Tibial artery (tissue), 4 donors: ENCODE data around the gene DMRT2.
A peak's percentile ranks its signal among the peaks of the same experiment; 100 is the strongest.

Experiments
- DNase-seq, 2 donors: peaks; one replicate each; pipeline ENCODE4 v3.0.0-alpha.2; 2019
- H3K27ac ChIP-seq, 2 donors: fragments of 200-600 bp; sonication (generic) in 1 of 2; 1 replicate in 1 of 2; 2 replicates in 1 of 2; pipeline ENCODE4 v1.5.1; 2018 to 2019; ENCODE audit warnings: mild to moderate bottlenecking in 1 of 2
- H3K27me3 ChIP-seq, 2 donors: fragments of 200-600 bp; sonication (generic) in 1 of 2; one replicate each; pipeline versions ENCODE4 v1.5.1 to v1.6.0; 2016 to 2019
- H3K36me3 ChIP-seq, 3 donors: fragments of 200-600 bp; sonication (generic) in 2 of 3; one replicate each; pipeline ENCODE4 v1.5.1; 2016 to 2019; ENCODE audit warnings: mild to moderate bottlenecking in 2 of 3
- H3K4me1 ChIP-seq, 4 donors: fragments of 200-600 bp; sonication (generic) in 2 of 4; 1 replicate in 3 of 4; 2 replicates in 1 of 4; pipeline ENCODE4 v1.5.1; 2016 to 2019
- H3K4me3 ChIP-seq, 2 donors: fragments of 200-600 bp; sonication (generic) in 1 of 2; 1 replicate in 1 of 2; 2 replicates in 1 of 2; pipeline ENCODE4 v1.5.1; 2018 to 2019; ENCODE audit warnings: mild to moderate bottlenecking in 2 of 2
- H3K9me3 ChIP-seq, 3 donors: fragments of 200-600 bp; sonication (generic) in 1 of 3; one replicate each; pipeline ENCODE4 v1.5.1; 2016 to 2019
- CTCF ChIP-seq, 2 experiments: fragments of 200-600 bp in 1 of 2; fragments of 450-650 bp in 1 of 2; IDR thresholded peaks; one replicate each; pipeline ENCODE4 v1.5.1; 2017 to 2019; ENCODE audit warnings: antibody characterized with exemption in 2 of 2, mild to moderate bottlenecking in 1 of 2, moderate library complexity in 1 of 2
- intact Hi-C: fragments of 100-400 bp; cut with DNase I; formaldehyde crosslinking; loops from one replicate; pipeline ENCODE4 v1.15.0; 2023; ENCODE audit warnings: low total_unique reads

Gene DMRT2

GRCh38 chr9:1100945-1101344, 50.8 kb downstream of the DMRT2 start:
- H3K4me3 ChIP-seq, result no peak overlapping the region
- DNase-seq, result peak in 1 of 2 donors; percentile 21
- H3K27ac ChIP-seq, result no peak overlapping the region
- peaks cover 0 to 4% (median 3%) of the 10 kb centered on the region in 3 donors for H3K9me3 ChIP-seq
- intact Hi-C loops, result no loop called here
- no peaks in the 10 kb centered on the region for H3K36me3 ChIP-seq
- peaks cover 0 to 3% of the 10 kb centered on the region in 2 donors for H3K27me3 ChIP-seq
- no peaks in the 10 kb centered on the region for H3K4me1 ChIP-seq
- TF ChIP-seq CTCF (IDR thresholded peaks at IDR 0.05), result peak; percentile 17 to 18

DNA sequence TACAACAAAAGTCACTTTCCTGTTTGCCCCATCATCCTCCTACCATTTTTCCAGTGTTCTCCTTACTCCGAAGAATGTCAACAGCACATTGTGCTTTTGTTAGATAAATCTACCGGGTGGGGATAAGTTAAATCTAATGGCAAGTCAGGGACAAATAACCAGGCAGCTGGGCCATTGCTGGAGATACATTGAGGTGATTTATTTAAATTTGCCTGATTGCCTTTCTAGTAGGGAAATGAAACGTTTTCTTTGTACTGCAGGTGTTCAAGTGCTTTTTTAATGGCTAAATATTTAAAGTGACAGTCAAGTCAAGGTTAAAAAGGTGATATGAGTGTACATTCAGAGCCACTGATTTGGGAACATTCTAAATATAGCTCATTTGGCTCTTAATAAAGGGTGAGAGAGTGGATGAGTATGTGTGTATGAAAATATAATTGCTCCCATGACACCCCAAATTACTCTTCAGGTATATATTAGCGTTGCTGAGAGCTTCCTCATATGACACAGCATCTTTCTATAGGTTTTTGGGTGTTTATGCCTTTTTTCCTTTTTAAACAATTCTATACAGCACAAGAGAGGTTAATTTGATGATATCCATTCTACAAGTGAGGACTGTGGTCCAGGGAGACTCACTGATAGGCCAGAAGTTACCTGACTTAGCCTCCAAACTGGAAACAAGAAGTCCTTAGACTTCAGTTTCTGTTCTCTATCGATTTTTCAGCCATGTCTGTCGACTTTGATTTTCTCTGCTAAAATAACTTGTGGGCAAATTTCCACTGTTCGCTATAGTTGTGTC, 51.9 kb downstream of the DMRT2 start:
- peaks cover 0 to 3% of the 10 kb centered on the region in 2 donors for H3K27me3 ChIP-seq
- no peaks in the 10 kb centered on the region for H3K36me3 ChIP-seq
- no peak overlapping the region for H3K27ac ChIP-seq
- no peaks in the 10 kb centered on the region for H3K4me1 ChIP-seq
- TF ChIP-seq CTCF (IDR thresholded peaks at IDR 0.05), result no peak
- peaks cover 0 to 7% (median 3%) of the 10 kb centered on the region in 3 donors for H3K9me3 ChIP-seq
- no peak overlapping the region for H3K4me3 ChIP-seq
- intact Hi-C loops, result no loop called here
- DNase-seq, result no peak

GRCh38 chr9:1102642-1102970, 52.4 kb downstream of the DMRT2 start:
- Histone ChIP-seq H3K27me3 (peaks cover 0 to 3% of the 10 kb centered on the region in 2 donors), H3K4me3 (no peak overlapping the region), H3K4me1 (no peaks in the 10 kb centered on the region), H3K9me3 (peaks cover 0 to 7% (median 3%) of the 10 kb centered on the region in 3 donors), H3K36me3 (no peaks in the 10 kb centered on the region), H3K27ac (no peak overlapping the region)
- no peak for TF ChIP-seq CTCF (IDR thresholded peaks at IDR 0.05)
- intact Hi-C loops, result no loop called here
- no peak for DNase-seq
